Occipital lobe (tissue), 2 donors: Measurements from ENCODE around the gene HIC1. TPM values are rescaled to one million over a fixed set of nuclear protein-coding genes. Genes with fewer than 3 reads are reported as not detected.

ENCODE experiments used
- DNase-seq: peaks from one replicate; lab custom pipeline; 2025; lab: John Stamatoyannopoulos, UW
- total RNA-seq: library from RNA; depleted of rRNA; stranded (reverse); fragments of >200 nt; gene quantifications from one replicate; pipeline ENCODE4 v1.2.3, GENCODE V29; 2014

Gene HIC1
- total RNA-seq, 1 donor from 2014 or later = 3.1 TPM

DNA sequence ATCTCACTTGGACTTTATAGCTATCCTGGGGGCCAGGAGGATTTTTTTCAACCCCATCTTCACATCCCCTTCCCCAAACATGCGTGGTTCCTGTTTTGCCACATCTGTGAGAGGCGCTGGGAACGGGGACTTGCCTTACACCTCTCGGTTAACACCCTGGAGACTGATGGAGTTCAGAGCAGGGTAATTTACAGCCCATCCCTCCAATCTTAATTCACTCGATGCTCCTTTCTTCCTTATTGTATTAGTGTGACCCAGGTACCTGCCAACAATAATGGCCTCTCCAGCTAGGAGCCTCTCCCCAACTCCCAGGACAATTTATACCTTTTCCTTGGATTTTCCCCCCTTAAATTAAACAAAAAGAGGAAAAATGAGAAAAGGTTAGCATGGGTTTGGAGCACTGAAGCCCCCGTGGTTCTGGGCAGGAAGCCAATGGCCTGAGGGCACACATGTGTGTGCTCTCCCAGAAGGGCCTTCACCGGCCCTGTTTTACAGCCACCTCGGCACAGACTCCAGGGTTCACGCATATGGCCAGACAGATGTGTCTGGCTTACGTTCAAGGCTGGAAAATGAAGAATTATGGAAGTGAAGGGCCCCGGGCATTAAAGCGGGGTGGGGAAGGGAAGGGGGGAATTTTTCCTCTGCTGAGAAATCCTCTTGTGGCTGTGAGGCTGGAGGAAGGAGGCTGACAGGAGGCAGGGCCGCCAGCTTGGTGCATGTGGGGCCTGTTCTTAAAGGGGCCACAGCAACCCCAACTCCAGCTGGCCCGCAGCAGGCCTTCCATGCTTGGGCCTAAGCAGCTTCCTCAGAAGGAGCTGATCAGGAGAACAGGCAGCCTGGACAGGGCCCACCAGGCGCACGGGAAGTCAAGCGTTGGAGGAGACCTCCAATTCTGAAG lies 21.4 kb downstream of the HIC1 start:
- no peak for DNase-seq

DNA sequence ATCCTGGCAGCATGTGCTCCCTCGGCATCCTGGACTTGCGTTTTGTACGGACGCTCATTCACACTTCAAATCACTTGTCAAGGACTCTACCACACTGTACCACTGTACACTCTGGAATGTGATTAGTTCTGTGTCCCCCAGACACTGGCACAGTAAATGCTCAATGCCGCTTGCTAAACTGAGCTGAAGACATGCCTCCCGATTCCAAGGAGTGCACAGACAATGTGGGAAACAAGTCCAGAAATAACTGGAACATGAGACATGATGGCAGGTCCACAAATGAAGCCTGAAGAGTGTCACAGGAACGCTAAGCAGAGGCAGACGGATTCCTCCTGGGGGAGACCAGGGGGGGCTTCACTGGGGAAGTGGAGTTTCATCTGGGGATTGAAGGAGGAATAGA lies 22.1 kb downstream of the HIC1 start:
- no peak for DNase-seq

DNA sequence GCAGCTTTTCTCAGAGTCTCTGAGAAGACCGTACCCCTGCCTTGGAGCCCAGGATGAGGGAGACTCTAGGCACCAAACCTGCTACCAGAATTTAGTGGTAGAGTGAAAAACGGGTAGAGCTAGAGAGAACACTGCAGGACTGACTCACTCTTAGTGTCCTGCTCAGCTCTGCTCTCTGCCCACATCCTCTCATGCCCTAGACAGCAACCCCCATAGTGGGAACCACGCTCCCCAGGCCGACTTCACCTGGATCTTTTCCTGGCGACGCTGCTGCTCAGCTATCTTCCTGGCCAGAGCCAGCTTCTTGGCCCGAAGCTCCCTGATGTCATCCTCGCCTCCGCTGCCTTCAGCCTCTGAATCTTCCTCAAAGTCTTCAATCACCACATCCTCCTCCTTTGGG lies 26.7 kb downstream of the HIC1 start:
- no peak for DNase-seq

DNA sequence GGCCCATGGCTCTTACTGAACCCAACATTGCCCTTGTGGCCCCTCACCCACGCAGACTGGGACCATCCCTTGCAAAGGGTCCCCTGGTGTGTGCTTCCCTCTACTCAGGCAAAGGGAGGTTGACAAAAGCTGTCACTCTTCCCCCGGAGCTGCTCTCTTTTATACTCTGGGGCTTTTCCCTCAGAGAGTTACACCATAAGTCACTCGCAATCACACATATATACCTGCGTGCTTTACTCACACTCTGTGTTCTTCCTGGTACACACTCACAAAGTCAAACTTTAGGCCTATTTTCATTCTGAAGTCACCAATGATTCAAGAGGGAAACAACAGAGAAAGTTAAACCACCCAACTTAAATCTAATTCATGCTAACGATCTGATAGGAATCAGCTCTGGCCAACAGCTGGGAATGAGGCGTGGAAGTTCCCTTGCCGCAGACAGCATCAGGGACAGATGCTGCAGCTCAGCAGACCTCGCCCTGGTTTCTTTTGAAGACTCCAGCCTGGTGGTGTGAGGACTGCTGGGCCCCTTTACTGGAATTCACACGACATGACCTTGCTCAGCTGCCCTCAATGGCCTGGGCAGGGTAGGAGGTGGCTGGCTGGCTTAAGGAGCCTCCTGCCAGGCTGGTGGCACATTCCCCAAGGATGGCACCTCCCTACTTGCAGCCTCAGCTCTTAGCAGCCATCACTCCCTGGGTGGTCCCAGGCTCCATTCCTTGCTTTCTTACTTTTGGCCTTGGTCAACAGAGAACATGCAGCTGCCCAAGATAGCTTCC lies 27.3 kb downstream of the HIC1 start:
- DNase-seq = no peak

DNA sequence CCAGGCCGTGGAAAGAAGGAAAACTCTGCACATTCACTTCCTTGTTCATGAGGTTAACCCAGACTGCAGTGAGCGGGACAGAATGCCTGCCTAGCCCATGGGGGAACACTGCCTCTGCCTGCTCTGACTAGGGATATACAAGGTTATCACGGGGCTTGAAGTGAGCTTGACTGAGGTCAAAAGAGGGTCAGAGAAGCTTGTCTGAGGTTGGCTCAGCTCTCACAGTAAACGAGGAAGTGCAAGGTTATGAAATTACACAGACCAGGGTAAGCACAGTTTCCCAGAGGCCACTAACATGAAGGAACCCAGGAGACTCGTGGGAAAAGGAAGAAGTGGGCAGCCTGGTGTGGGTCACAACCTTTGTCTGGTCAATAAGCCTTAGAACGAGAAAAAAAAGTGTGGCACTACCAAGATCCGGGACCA lies 28.7 kb downstream of the HIC1 start:
- DNase-seq = no peak

DNA sequence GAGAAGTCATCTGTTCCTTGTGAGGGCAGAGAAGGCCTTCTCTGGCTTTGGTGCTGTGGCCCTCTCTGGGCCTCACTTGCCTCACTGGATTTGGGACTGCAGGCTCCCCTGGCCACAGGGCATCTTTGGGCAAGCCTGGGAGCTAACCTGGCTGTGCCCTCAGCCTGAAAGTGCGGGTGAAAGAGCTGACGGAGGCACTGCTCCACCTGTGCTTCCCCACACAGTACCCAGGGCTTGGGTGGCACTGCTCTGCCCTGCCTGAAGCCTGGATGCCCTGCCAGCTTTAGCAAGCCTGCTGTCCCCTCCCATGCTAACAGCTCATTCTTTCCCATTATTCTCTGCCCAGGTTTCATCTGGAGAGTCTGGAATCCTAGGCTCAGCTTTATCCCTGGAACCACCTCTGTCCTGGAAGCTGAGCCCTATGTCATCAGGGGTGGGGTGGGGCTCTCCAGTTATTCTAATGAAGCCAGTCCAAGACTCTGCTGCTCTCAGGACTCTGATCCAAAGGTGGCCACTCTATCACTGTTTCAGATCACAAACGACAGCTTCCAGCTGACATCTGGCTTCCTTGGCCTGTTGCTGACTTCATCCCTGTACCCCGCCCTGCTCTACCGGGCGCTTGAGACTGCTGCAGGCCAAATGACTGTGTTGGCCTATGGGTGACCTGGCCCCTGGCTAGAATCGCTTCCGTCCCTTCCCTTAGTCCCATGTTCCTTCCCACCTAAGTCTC lies 29.3 kb downstream of the HIC1 start:
- DNase-seq = no peak

DNA sequence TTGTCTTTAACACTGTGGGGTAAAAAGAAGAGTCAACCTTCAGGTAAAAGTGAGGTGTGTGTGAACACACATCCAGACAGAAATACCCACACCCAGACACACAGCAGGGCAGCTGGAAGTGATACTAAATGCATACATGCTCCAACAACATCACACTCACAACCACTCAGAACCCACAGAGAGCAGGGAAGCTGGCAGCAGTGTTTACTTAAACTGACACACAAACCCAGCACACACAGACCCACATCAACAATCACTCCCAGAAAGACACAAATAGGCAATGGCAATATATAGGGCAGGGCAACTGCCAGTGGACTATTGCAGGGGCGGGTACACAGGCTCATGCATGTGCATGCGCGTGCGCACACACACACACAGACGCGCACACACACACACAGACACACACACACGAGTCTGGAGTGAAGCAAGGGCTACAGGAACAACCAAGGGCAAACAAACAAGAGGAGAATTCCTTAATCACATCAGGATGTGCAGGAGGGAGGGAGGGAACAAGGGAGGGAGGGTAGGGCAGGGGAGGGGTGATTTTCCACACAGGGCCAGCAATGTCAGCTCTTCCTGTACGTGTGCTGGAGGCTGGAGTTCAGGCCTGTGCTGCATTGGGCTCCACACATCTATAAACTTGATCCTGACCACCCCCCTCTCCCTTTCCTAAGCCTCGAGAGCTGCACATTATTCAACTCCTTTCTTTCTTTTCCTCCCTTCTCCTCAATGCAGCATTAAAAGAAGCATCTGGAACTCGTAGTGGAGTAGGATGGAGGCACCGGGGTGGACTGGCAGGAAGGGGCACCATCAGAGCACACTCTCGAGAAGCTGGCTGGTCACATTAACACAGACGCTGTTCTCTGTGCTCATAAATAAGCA lies 30.1 kb downstream of the HIC1 start:
- no peak for DNase-seq

DNA sequence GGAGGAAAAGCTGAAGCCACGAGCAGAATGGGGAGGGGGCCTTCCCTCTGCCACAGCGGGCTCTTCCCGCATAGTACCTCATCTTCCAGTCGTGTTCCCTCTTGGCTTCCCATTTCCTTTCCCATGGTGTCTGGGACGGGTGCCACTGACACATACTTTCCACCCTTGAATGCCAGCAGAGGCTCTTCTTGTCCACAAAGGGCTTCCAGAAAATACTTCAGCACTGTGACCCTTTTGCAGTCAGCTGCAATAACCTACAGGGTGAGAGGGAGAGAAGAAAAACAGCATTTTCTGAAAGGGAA lies 30.7 kb downstream of the HIC1 start:
- no peak for DNase-seq

DNA sequence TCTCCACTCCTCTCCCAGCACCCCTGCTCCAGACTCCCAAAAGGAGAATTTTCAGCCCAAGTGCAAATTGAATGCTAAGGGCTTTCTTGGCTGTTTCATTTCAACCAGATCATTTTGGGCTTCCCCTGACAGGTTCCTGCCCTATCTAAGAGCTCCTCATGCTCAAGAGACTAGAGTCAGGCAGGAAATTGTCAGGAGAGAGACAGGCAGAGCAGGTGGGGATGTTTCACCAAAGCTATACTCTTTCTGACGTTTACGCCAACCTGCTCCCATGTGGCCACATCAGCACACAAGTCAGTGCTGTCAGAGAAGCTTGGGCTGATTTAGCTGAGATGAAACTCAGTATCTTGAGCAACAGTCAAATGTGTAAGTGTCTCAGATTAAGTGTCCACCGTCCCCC lies 31.4 kb downstream of the HIC1 start:
- no peak for DNase-seq

DNA sequence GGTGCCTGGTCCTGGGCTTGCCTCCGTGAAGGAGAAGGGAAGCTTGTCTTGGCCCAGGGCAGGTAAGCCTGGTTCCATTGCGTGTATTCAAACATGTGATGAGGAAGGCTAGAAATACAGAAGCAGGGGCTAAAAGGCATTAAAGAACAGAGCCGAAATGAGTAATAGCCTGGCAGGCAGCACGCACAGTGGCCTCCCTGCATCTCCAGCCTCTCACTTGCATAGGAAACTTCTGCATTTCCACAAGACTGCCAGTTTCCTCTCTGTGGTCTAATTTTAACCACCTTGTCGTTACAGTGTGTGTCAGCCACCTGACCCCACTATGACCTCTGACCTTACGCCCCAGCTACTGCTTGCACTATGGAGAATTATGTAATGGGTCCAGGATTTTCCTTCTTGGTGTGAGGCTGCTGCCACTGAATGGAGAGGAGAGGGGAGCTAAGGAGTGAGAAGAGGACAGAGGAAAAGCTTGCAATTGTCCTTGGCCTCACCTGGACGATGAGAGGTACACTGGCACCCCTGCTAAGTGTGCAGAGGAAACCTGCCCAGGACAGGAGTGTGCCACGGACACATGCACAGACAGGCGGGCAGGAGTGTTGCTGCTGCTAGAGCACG lies 32.8 kb downstream of the HIC1 start:
- no peak for DNase-seq

DNA sequence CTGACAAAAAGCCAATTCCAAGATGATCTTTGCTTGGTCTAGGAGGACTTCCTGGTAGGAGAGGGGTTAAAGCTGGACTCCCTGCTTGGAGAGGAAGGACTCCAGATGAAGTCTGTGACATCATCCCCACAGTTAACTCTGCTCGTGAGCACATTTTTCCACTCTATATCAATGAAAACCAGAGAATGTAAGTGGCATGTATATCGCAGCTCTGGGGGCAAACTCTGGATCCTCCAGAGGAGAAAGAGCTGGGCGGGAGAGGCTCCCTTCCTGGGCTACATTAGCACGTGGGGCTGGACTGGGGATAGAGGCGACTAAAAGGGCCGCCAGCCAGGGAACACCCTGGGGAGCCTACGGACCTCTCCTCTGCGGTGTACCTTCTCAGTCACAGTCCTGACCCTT lies 34.1 kb downstream of the HIC1 start:
- DNase-seq = no peak

DNA sequence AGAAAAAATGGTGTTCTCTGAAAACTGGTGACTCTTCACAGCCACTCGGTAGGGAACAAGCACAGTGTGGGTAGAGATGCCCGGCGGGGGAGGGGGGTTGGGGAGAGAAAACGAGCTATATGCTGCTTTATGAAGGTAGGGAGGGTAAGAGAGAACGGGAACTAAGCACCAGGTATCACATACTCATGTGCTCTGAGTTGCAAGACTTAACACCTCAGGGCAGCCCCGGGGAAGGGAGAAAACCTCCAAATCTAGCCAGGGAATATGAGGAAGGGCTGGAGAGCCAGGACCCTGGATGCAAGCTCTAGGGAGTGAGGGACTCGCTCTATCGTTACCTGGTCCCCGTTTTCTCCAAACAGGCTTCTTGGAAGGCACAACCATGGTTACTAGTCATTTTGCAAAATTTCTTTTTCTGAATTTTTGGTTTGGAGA lies 35.3 kb downstream of the HIC1 start:
- DNase-seq = no peak

DNA sequence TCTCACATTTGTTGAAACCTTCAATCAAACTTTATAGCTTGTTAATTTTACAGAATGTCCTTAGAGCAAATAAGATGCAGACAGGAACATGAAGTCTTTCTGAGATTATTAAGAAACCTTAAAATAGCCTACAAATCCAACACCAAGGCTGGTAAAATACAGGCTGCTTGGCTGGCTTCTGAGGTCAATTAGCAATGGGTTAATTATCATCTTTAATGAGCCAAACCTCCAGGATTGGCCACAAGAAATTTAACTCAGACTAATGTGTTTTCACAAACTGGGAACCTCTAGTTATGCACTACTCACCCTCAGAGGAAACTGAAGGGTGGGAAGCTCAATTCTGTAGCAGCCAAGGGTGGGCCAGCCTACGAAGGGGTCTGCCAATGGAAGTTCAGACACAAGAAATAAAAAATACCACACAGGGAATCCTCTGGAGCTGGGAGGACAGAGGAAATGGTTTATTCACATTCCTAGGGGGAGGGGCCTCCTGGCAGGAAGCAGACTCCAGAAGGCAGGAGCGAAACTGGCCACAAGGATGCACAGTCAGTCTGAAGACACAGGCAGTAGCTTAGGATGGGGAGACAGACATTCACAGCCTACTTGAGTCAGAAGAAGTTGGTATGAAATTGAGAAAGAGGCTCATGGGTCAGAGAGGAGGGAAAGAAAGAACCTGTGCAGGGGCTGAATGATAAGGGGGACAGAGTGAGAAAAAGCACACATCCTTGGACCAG lies 36.1 kb downstream of the HIC1 start:
- no peak for DNase-seq

DNA sequence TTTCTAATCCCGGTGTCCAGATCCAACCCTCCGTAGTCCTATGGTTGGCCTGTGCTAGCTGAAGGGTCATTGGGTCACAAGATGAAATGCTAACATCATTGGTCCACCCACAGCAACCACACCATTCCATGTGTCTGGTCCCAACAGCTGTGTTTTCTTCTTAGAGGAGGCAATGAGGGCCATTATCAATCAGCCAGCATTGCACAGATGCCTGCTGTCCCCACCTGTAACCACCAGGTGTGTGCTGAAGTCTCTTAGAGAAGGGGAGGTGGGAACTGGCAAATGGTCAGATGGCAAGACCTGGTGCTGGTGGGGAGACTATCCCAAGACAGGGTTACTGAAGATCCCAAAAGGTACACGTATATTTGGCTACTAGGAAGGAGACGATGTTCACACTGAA lies 37.4 kb downstream of the HIC1 start:
- DNase-seq = no peak

DNA sequence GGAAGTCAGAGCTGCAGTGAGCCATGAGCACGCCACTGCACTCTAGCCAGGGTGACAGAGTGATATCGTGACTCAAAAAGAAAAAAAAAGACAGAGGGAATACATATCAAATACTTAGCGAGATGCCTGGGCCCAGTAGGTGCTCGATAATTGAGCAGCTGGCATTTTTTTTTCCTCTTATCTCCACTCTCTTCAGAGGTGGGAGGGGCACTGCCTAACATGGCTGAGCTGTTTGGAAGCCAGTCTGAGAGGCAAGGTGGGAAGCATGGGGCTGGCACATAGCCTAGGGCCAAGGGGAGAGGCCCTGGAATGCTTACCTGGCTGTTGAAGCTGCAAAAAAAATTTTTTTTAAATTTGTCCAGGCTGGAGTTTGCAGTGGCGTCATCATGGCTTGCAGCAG lies 38.4 kb downstream of the HIC1 start:
- DNase-seq = no peak

DNA sequence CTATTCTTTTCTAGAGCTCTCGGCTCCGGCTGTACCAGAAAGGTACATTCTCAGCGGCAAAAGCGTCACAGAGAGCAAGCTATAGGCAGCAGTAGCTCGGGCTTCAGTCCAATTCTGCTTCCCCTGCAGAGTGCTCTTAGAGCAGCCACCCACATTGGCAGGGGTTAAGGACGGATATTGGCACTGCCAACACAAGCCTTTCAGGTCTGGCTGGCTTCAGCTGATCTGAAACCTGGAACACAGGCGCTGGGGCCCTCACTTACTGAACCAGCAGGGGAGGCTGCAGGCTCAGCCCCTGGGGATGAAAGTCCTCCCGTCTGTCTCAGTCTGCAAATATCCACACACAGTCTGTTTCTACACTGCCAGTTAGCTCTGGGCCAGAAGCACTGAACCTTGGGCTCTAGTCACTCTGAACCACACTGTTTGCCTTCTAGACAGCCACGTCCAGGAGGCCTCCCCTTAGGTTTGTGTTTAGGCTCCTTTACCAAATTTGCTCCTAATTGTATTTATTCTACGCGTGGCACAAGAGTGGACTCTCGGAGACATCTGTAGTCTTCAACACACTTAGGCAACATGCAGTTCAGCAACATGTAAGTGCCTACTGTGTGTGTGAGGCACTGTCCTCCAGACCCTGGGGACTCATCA lies 40.1 kb downstream of the HIC1 start:
- DNase-seq = no peak

DNA sequence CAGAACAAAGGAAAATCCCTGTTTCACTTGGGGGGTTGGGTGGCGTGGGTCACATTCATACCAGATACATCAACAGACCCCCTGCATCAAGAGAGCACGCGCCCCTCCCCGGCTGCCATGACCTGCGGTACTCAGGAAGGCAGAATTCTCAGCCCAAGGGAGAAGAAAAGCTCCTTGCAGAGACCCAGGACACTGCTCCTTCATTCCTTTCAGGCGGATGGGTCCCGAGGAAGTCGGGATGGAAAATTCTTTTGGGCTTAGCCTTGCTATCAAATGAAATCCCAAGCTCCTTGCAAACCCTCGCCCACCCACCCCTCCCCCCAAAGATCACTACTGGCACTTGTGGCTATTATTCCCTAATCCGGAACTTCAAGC lies 40.6 kb downstream of the HIC1 start:
- no peak for DNase-seq

DNA sequence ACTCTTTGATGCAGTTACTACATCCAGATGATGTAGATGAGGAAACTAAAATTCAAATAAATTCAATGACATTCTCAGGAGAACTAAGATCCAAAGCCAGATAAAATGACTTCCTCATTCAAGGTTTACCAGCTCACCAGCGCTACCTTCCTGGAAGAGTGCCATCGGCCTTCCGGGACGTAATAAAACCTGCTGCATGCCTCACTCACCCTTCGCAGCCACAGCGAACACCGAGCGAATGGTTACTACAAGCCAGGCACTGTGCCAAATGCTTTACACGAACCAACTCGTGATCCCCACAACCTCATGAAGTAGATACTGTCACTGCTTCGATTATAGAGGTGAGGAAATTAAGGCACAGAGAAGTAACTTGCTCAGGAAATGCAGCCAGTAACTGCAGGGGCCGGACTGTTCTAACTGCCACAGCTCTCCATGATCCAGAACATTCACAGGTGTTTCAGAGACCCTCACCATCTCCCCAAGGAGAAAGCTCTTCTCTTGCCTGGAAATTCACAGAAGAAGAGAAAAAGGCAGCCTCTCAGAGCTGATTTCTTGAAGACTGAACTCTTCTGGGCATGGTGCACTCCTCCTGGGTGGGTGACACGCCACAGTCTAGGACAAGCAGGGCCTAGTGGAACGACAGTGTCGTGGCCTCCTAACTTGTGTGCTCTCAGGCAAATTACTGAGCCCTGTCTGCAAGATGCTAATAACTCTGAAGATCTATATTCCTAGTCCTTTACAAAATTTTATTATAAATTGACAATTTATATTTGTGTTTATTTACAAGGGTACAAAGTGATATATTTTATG lies 46.8 kb downstream of the HIC1 start:
- DNase-seq = no peak
